HG03342 (cell line): Measurements from ENCODE around the gene RGL4.
"Not testable (repeated sequence)": the region's sequence is repeated elsewhere in the genome, so short reads cannot be mapped to it uniquely, and the experiment has no call there.

ENCODE experiments used
- ATAC-seq: cut with Tn5 transposase; IDR thresholded peaks from one replicate; pipeline ENCODE4 v1.9.1; 2021; ENCODE audit warnings: mild to moderate bottlenecking, moderate library complexity; ENCODE audit not compliant: unreplicated experiment

Gene RGL4

GRCh38 chr22:23690713-23691112 lies at the start of gene RGL4:
RGL4 (plus strand) TSS chr22:23691013; CDS start chr22:23692031, 1,018 bp downstream.
- no peak for ATAC-seq

GRCh38 chr22:23646526-23646925 lies 44.3 kb upstream of the RGL4 start:
- ATAC-seq, result not testable (repeated sequence)

GRCh38 chr22:23649071-23649501 lies 41.7 kb upstream of the RGL4 start:
- ATAC-seq, result no peak

GRCh38 chr22:23651676-23652075 lies 39.1 kb upstream of the RGL4 start:
- ATAC-seq, result no peak

- ATAC-seq, result no peak
Observed at GRCh38 chr22:23652286-23652685, 38.5 kb upstream of the RGL4 start.

- ATAC-seq, result no peak
Observed at GRCh38 chr22:23652711-23653110, 38.1 kb upstream of the RGL4 start.

- no peak for ATAC-seq
Observed at GRCh38 chr22:23655891-23656475, 34.8 kb upstream of the RGL4 start.

- ATAC-seq, result no peak
Observed at GRCh38 chr22:23657727-23658126, 33.1 kb upstream of the RGL4 start.

- not testable (repeated sequence) for ATAC-seq
Observed at GRCh38 chr22:23660381-23660780, 30.4 kb upstream of the RGL4 start.

- no peak for ATAC-seq
Observed at GRCh38 chr22:23670378-23671295, 20.2 kb upstream of the RGL4 start.

GRCh38 chr22:23671387-23671786 lies 19.4 kb upstream of the RGL4 start:
- not testable (repeated sequence) for ATAC-seq

GRCh38 chr22:23672307-23673049 lies 18.3 kb upstream of the RGL4 start:
- ATAC-seq, result not testable (repeated sequence)

- no peak for ATAC-seq
Observed at GRCh38 chr22:23673050-23673620, 17.7 kb upstream of the RGL4 start.

- no peak for ATAC-seq
Observed at GRCh38 chr22:23673826-23674690, 16.8 kb upstream of the RGL4 start.

- ATAC-seq, result not testable (repeated sequence)
Observed at GRCh38 chr22:23674886-23675501, 15.8 kb upstream of the RGL4 start.

GRCh38 chr22:23675502-23676415 lies 15.1 kb upstream of the RGL4 start:
- ATAC-seq, result no peak

GRCh38 chr22:23676841-23677700 lies 13.7 kb upstream of the RGL4 start:
- ATAC-seq, result not testable (repeated sequence)

- no peak for ATAC-seq
Observed at GRCh38 chr22:23677701-23677995, 13.2 kb upstream of the RGL4 start.
